Lower leg skin (tissue), 3 donors: Measurements from ENCODE around the gene DDIT4L.

ENCODE experiments used
- CTCF ChIP-seq, 3 donors: fragments of 450-650 bp; IDR thresholded peaks; one replicate each; pipeline ENCODE4 v1.5.1; 2016; ENCODE audit warnings: antibody characterized with exemption in 3 of 3, mild to moderate bottlenecking in 3 of 3, moderate library complexity in 2 of 3
- POLR2A ChIP-seq, 2 donors: fragments of 450-650 bp; IDR thresholded peaks; one replicate each; pipeline ENCODE4 v1.6.1; 2016 to 2017; ENCODE audit warnings: antibody characterized with exemption in 2 of 2, mild to moderate bottlenecking in 1 of 2, moderate library complexity in 1 of 2

GRCh38 chr4:100240008-100240407, 49.7 kb upstream of the DDIT4L start:
- no peak for TF ChIP-seq CTCF (IDR thresholded peaks at IDR 0.05)
- TF ChIP-seq POLR2A (IDR thresholded peaks at IDR 0.05): no peak
